ENCODE data around the gene CCDC146. TPM values are rescaled to one million over a fixed set of nuclear protein-coding genes. Genes with fewer than 3 reads are reported as not detected.
"Not testable (repeated sequence)": the region's sequence is repeated elsewhere in the genome, so short reads cannot be mapped to it uniquely, and the experiment has no call there.

CCDC146 gene
- total RNA-seq, 1 experiment from 2014 or later = 0.34 TPM

DNA sequence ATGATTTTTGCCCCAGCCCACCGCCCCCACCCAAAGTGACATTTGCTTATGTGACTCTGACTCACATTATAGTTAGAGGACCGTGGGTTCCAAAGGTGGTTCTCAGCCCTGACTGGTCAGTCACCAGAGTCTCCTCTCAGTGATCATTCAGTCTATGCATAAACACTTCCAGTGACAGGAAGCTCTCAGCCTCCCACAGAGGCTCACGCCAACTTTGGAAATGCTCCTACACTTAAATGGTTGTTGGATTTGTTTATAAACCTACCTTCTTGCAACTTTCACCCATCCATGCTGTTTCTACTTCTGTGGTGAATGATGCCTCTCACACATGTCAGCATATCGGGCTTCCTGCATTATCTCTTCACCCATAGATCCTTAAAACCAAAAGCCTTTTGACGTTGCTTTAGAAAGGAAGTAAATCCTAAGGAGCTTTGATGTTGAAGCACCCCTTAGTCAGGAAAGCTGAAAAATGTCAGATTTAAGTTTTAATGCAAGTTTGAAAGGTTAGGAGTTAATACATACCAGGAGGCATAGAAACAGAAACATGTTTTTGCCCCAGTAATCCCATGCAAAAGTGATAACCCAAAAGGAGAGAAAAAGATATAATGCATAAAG is 123.7 kb downstream of the CCDC146 start:
- no peak for DNase-seq (ENCODE audit: low read depth)

DNA sequence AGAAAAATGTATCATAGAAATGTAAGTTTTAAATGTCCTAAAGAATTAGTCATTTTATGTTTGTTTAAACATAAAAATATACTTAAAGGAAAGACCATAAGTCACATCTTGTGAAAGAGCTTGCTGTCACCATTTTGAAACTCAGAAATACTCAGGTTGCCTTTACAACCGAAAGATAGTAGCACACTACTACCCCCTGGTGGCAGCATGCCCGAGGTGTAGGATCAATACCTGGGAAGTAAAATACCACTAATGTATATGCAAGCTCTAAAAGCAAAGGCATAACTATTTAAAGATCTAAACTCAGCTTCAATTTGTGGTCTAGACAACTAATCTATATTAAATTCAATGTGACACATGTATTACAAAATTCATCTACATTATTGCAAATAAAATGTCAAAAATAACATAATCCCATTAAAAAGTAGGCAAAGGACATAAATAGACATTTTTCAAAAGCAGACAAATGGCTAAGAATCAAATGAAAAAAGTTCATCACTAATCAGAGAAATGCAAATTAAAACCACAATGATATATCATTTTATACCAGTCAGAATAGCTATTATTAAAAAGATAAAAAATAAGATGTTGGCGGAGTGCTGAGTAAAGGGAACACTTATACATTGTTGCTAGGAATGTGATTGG is 124.9 kb downstream of the CCDC146 start:
- peak; percentile 57 for DNase-seq (ENCODE audit: low read depth)

GRCh38 chr7:77248154-77248553 is 125.7 kb downstream of the CCDC146 start:
- DNase-seq (ENCODE audit: low read depth) = no peak

DNA sequence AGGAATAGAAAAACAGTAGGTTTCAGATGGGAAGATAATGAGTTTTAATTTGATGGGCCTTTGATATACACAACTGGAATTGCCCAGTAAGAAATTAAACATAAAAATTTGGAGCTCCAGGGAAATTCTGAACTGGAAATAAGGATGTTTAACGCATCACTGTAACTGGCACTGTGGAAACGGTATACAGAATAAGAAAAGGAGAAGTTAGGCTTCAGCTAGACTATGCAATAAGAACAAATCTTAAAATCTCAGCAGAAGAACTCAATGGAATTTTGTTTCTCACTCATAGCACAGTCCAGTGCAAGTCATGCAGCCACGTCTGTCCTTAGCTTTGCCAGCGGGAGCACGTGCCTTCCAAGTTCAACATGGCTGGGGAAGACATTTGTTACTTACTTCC is 130.1 kb downstream of the CCDC146 start:
- DNase-seq (ENCODE audit: low read depth) = no peak

- DNase-seq (ENCODE audit: low read depth) = peak; percentile 13
Measured at GRCh38 chr7:77253151-77253550, 130.7 kb downstream of the CCDC146 start.

DNA sequence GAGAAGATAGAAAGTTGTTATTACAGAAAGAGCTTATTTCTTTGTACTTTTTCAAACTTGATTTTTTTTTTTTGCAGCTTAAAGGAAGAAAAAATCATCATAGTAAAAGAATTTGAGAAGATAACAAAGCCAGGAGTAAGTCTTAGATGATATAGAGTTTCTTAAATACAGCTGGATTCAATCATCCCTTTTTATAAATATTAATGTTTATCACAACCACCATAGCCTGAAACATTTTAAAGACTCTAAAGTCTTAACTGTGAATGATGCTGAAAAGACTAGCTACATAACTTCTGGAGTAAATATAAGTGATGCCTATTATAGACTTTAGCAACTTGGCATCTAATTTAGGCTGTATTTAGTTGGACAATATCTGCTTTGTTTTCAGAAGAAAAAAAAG is 132.0 kb downstream of the CCDC146 start:
- DNase-seq (ENCODE audit: low read depth) = no peak

GRCh38 chr7:77254915-77255314 is 132.5 kb downstream of the CCDC146 start:
- no peak for DNase-seq (ENCODE audit: low read depth)

DNA sequence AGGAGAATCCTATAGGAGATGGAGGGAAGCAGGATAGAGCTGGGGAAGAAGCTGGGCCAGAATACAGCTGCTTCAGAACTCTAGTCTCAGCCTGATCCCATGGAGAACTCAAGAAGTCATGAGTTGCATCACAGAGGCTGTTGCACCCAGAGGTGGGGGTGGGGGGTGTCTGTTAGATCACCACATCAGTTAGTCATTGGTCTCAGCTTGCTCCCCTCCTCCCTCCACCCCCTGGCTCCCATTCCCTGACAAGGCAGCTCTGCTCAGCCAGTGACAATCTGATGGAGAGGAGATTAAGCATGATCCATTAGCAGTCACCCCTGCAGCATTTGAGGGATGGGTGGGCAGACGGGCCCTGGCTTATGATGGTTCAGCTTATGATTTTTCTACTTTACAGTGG is 135.6 kb downstream of the CCDC146 start:
- peak; percentile 33 for DNase-seq (ENCODE audit: low read depth)

GRCh38 chr7:77258593-77258992 is 136.2 kb downstream of the CCDC146 start:
- DNase-seq (ENCODE audit: low read depth) = no peak

DNA sequence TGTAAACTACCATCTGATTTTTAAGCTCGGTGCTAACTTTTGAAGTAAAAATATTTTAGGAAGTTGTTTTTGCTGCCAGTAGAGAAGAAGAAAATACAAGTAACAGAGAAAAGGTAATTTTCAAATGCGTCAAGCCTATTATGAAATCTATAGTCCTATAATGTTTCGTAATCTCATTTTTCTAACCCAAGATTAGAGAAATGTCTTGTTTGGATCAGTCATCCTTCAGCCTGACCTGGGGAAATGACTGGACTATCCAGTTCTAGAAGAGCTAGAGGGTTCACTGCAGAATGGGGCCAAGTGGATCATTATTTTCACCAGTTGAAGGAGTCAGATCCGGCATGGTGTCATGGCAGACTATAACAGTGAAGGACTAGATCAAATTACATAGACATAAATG is 139.9 kb downstream of the CCDC146 start:
- no peak for DNase-seq (ENCODE audit: low read depth)

GRCh38 chr7:77265666-77266065 is 143.3 kb downstream of the CCDC146 start:
- no peak for DNase-seq (ENCODE audit: low read depth)

GRCh38 chr7:77266291-77266794 is 143.9 kb downstream of the CCDC146 start:
- no peak for DNase-seq (ENCODE audit: low read depth)

DNA sequence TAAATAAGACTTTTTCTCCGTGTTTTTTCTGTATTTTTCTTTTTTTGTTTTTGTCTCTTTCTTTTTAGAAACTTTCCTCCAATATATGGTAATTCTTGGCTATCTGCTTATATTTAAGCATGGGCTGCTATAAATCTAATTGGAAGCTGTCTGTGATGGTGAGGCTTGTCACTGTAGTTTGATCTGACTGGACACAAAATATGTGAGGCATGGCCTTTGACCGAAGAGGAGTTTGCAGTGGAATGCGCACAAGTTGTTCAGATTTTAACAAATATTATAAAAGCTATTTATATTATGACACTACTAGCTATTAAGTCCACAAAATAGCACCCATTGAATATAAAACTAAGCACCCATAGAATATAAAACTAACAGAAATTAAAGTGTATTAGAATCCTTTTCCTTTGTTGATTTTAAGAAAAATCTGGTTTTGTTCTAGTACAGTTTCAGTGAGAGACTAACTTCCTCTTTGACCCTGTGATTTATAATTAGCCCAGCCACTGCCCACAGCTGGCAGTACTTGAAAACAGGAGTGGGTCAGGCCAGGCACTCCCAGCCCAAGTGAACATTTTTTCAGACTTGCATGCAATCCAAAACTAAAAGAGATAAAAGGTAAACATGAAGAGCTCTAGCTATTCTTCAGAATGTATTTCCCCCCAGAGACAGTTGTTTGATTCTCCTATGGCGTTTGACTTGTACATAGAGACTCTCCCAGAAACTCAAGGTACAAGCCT is 147.1 kb downstream of the CCDC146 start:
- no peak for DNase-seq (ENCODE audit: low read depth)

- no peak for DNase-seq (ENCODE audit: low read depth)
Measured at GRCh38 chr7:77270094-77270480, 147.7 kb downstream of the CCDC146 start.

GRCh38 chr7:77271766-77272165 is 149.4 kb downstream of the CCDC146 start:
- no peak for DNase-seq (ENCODE audit: low read depth)

- not testable (repeated sequence) for DNase-seq (ENCODE audit: low read depth)
Measured at GRCh38 chr7:77275663-77276062, 153.2 kb downstream of the CCDC146 start.

GRCh38 chr7:77276120-77276519 is 153.7 kb downstream of the CCDC146 start:
- no peak for DNase-seq (ENCODE audit: low read depth)

DNA sequence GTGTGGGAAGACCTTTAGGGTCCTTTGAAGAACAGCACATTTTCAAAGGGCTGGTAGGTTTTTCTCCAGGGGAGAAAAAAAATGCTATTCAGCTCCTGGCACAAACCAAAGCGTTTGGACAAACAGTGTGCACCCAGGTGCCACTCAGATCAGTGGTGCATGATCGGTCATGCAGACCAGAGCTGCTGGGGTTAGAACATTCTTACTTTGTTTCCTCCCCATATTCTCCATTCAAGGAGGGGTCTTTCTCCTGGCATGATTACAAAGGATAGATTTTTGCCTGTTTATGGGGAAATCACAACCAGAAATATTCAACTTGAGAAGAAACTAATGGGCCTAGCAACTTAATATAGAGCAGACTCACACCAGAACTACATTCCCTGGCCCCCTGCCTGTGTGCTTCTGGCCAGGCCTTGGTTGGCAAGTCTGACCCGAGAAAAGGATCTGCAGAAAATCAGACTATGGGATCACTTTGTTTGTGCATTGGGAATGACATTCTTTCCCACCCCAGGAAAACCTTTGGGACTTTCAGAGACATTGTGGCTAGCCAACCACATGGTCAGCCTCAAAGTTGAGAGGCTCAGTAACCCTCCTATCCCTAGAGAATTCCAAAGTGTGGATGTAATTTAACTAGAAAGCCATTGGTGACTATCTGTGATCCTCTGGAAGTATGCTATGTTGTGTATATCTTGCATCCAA is 159.5 kb downstream of the CCDC146 start:
- no peak for DNase-seq (ENCODE audit: low read depth)

GRCh38 chr7:77282897-77283296 is 160.5 kb downstream of the CCDC146 start:
- DNase-seq (ENCODE audit: low read depth) = no peak

DNA sequence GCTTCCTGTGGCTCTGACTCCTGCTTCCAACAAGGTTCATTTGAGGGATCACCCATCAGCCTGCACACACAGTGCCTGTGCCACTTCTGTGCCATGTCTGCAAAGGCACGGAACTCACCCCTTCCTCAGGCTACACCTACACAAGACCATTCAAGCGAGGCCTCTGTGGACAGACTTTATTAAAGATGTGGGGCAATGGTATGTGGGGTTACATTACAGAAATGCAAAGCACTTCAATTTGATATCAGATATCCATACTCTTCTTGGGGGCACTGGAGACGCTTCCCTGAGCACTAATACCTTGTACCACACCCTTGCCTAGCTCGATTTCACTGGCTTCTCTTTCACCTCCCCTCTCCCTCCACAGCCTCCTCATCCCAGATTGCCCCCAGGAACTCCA is 161.6 kb downstream of the CCDC146 start:
- no peak for DNase-seq (ENCODE audit: low read depth)

- DNase-seq (ENCODE audit: low read depth) = no peak
Measured at GRCh38 chr7:77284616-77285015, 162.2 kb downstream of the CCDC146 start.

- DNase-seq (ENCODE audit: low read depth) = no peak
Measured at GRCh38 chr7:77288676-77289320, 166.4 kb downstream of the CCDC146 start.

Measured in Daoy (cell line).